Thyroid gland (tissue), 4 donors: ENCODE data around the gene ZCWPW1. TPM values are rescaled to one million over a fixed set of nuclear protein-coding genes. Genes with fewer than 3 reads are reported as not detected.
"Not testable (repeated sequence)": the region's sequence is repeated elsewhere in the genome, so short reads cannot be mapped to it uniquely, and the experiment has no call there.

ENCODE experiments used
- DNase-seq, 2 donors: peaks; one replicate each; pipeline ENCODE4 v3.0.0-alpha.2; 2019
- H3K27ac ChIP-seq, 3 donors: fragments of 200-600 bp; sonication (generic); 1 replicate in 2 of 3; 2 replicates in 1 of 3; pipeline ENCODE4 v1.5.1; 2016 to 2019; ENCODE audit warnings: mild to moderate bottlenecking in 1 of 3, moderate library complexity in 1 of 3
- H3K27me3 ChIP-seq: fragments of 200-600 bp; sonication (generic); one replicate; pipeline ENCODE4 v1.5.1; 2019
- H3K36me3 ChIP-seq, 2 donors: fragments of 200-600 bp; sonication (generic); one replicate each; pipeline ENCODE4 v1.5.1; 2016 to 2019
- H3K4me1 ChIP-seq, 2 donors: fragments of 200-600 bp; sonication (generic); one replicate each; pipeline ENCODE4 v1.5.1; 2017 to 2019
- H3K4me3 ChIP-seq, 3 donors: fragments of 200-600 bp; sonication (generic); replicated peaks in 1 of 3; 1 replicate in 2 of 3; 2 replicates in 1 of 3; pipeline ENCODE4 v1.5.1; 2016; ENCODE audit warnings: mild to moderate bottlenecking in 1 of 3
- H3K9me3 ChIP-seq: fragments of 200-600 bp; sonication (generic); one replicate; pipeline ENCODE4 v1.5.1; 2017
- CTCF ChIP-seq, 6 experiments: fragments of 200-600 bp in 3 of 6; fragments of 450-650 bp in 3 of 6; sonication (generic) in 3 of 6; IDR thresholded peaks; one replicate each; pipeline ENCODE4 v1.5.1; 2016 to 2019; ENCODE audit warnings: antibody characterized with exemption in 6 of 6, mild to moderate bottlenecking in 2 of 6, inconsistent platforms in 1 of 6, moderate library complexity in 1 of 6
- POLR2A ChIP-seq, 2 donors: fragments of 450-650 bp; IDR thresholded peaks; one replicate each; pipeline ENCODE4 v1.6.1; 2017; ENCODE audit warnings: antibody characterized with exemption in 2 of 2, mild to moderate bottlenecking in 2 of 2, moderate library complexity in 1 of 2
- WGBS, 2 donors: methylation state at CpG; one replicate each; pipeline ENCODE4 v1.1.5; 2017; 5-methylcytosine and 5-hydroxymethylcytosine counted together
- intact Hi-C: fragments of 100-400 bp; cut with DNase I; formaldehyde crosslinking; loops from one replicate; pipeline ENCODE4 v1.15.1; 2023
- total RNA-seq, 4 donors: library from RNA; depleted of rRNA; stranded (reverse); fragments of >200 nt; gene quantifications; one replicate each; pipeline ENCODE4 v1.2.3, GENCODE V29; 2016

The ZCWPW1 gene
- total RNA-seq, 4 donors from 2014 or later, result 3.6 to 7.1 (median 4.3) TPM

GRCh38 chr7:100366411-100367250, 61.9 kb downstream of the ZCWPW1 start:
- Histone ChIP-seq H3K4me3 (no peak overlapping the region), H3K27me3 (no peaks in the 10 kb centered on the region), H3K9me3 (no peaks in the 10 kb centered on the region), H3K4me1 (no peaks in the 10 kb centered on the region), H3K36me3 (peaks cover 1 to 11% of the 10 kb centered on the region in 2 donors), H3K27ac (no peak overlapping the region)
- WGBS, 2 donors, result 92 to 93% methylated on average over 15 to 16 of the region's 16 CpGs
- no peak for DNase-seq
- intact Hi-C loops, result no loop called here
- TF ChIP-seq CTCF (IDR thresholded peaks at IDR 0.05), result no peak
- TF ChIP-seq POLR2A (IDR thresholded peaks at IDR 0.05), result no peak

DNA sequence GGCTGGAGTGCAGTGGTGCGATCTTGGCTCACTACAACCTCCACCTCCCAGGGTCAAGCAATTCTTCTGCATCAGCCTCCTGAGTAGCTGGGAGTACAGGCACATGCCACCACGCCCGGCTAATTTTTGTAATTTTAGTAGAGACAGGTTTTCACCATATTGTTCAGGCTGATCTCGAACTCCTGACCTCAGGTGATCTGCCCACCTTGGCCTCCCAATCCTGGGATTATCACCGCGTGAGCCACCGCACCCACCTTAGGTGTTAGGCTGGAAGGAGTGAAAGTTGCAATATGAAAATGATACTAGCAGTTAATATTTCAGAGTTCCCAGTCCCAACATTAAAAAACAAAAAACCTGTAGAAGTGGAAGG, 62.5 kb downstream of the ZCWPW1 start:
- peaks cover 8 to 18% of the 10 kb centered on the region in 2 donors for H3K36me3 ChIP-seq
- H3K27me3 ChIP-seq, intact Hi-C loops, H3K27ac ChIP-seq, DNase-seq, H3K4me1 ChIP-seq, H3K9me3 ChIP-seq, H3K4me3 ChIP-seq: not testable (repeated sequence)
- 97 to 98% methylated on average over 7 of the region's 7 CpGs for WGBS, 2 donors

DNA sequence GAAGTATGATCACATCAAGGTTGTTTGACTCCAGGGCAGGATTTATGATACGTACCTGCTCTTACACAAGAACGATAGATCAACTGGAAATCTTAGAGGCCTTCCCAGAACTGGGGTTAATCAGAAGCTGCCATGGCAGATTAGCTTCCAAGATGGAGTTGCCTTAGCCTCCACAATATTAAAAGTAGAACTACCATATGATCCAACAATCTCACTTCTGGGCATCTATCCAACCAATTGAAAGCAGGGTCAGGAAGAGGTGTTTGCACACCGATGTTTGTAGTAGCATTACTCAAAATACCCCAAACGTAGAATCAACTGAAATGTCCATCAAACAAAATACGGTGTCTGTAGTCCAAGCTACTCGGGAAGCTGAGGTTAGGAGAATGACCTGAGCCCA, 64.0 kb downstream of the ZCWPW1 start:
- H3K4me3 ChIP-seq, result no peak overlapping the region
- TF ChIP-seq CTCF (IDR thresholded peaks at IDR 0.05) (no peak), POLR2A (IDR thresholded peaks at IDR 0.05) (no peak)
- H3K9me3 ChIP-seq, result no peaks in the 10 kb centered on the region
- H3K4me1 ChIP-seq, result no peaks in the 10 kb centered on the region
- WGBS, 2 donors, result 91 to 94% methylated on average over 6 of the region's 6 CpGs
- intact Hi-C loops, result no loop called here
- no peak overlapping the region for H3K27ac ChIP-seq
- no peak for DNase-seq
- peaks cover 23 to 32% of the 10 kb centered on the region in 2 donors for H3K36me3 ChIP-seq
- H3K27me3 ChIP-seq, result no peaks in the 10 kb centered on the region

- H3K4me3 ChIP-seq, H3K9me3 ChIP-seq, H3K27me3 ChIP-seq, intact Hi-C loops, H3K4me1 ChIP-seq, H3K27ac ChIP-seq, DNase-seq: not testable (repeated sequence)
- WGBS, 2 donors, result 93 to 95% methylated on average over 7 of the region's 7 CpGs
- H3K36me3 ChIP-seq, result peaks cover 29 to 38% of the 10 kb centered on the region in 2 donors
These were observed 64.7 kb downstream of the ZCWPW1 start for GRCh38 chr7:100363797-100364196.

DNA sequence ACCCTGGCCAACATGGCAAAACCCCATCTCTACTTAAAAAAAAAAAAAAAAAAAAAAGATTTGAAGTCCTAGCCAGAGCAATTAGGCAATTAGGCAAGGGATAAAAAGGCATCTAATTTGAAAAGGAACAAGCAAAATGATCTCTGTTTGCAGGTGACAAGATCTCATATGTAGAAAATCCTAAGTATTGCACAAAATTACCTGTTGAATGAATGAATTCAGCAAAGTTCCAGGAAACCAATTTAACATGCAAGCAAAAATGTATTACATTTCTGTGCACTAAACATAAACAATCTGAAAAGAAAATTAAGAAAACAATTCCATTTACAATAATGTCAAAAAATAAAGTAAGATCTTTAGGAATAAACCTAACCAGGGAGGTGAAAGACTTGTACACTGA, 65.4 kb downstream of the ZCWPW1 start:
- DNase-seq, result no peak
- peaks cover 32 to 44% of the 10 kb centered on the region in 2 donors for H3K36me3 ChIP-seq
- no peaks in the 10 kb centered on the region for H3K9me3 ChIP-seq
- H3K4me1 ChIP-seq, result no peaks in the 10 kb centered on the region
- no peak for TF ChIP-seq CTCF (IDR thresholded peaks at IDR 0.05)
- no peak for TF ChIP-seq POLR2A (IDR thresholded peaks at IDR 0.05)
- H3K27ac ChIP-seq, result no peak overlapping the region
- no peaks in the 10 kb centered on the region for H3K27me3 ChIP-seq
- intact Hi-C loops, result no loop called here
- H3K4me3 ChIP-seq, result no peak overlapping the region

DNA sequence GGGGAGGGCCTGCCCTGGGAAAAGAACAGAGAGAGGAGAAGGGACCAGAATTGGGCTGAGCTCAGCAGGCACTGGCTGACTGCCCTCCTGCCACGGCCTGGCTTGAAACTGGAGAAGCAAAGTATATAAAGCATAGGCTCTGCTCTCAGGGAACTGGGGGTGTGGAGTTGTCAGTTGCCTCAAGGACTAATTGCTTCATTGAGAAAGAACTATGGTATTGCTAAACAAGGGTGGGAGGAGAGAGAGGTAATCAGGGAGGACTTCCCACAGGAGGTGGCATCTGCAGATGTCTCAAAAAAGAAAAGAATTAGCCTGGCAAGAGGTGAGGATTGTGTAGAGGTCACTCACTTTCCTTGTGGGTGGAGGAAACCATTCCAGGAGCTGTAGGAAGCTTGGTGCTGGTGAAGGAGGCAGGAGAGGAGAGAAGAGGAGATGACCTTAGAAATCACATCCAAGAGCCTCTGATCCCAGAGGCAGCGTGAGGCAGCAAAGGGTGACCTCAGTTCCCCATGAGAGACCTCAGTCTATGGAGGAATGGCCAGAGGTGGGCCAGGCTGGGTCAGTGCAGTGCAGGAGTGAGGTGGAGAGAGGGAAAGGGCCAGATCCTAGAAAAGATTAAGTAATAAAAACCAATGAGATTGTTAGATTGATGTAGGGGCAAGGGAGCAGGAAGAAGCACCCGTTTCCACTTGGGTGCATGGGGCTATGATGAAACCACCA, 68.2 kb downstream of the ZCWPW1 start:
- H3K27ac ChIP-seq, result no peak overlapping the region
- H3K27me3 ChIP-seq, result no peaks in the 10 kb centered on the region
- H3K4me1 ChIP-seq, result no peaks in the 10 kb centered on the region
- intact Hi-C loops, result no loop called here
- H3K36me3 ChIP-seq, result peaks cover 50 to 71% of the 10 kb centered on the region in 2 donors
- H3K4me3 ChIP-seq, result no peak overlapping the region
- H3K9me3 ChIP-seq, result no peaks in the 10 kb centered on the region
- no peak for DNase-seq
- 80 to 94% methylated on average over 3 of the region's 3 CpGs for WGBS, 2 donors
- TF ChIP-seq POLR2A (IDR thresholded peaks at IDR 0.05) (no peak), CTCF (IDR thresholded peaks at IDR 0.05) (no peak)
